ENCODE measurements around the gene SSTR5. TPM values are rescaled to one million over a fixed set of nuclear protein-coding genes. Genes with fewer than 3 reads are reported as not detected.

The SSTR5 gene
- total RNA-seq, 1 experiment from 2014 or later: not detected

GRCh38 chr16:1103636-1103980 is 31.1 kb downstream of the SSTR5 start:
- H3K27ac Mint-ChIP-seq (ENCODE audit: unreplicated experiment): no peak overlapping the region
- intact Hi-C loops (cut with micrococcal nuclease; ENCODE audit: unreplicated experiment): no loop called here
- H3K4me3 Mint-ChIP-seq (ENCODE audit: low read depth, unreplicated experiment): no peak overlapping the region
- H3K36me3 Mint-ChIP-seq (ENCODE audit: insufficient read depth, unreplicated experiment): no peaks in the 10 kb centered on the region
- H3K27me3 Mint-ChIP-seq (ENCODE audit: unreplicated experiment): peaks cover 84% of the 10 kb centered on the region
- BruUV-seq (replicated peaks): no TSS peak
- no peaks in the 10 kb centered on the region for H3K9me3 Mint-ChIP-seq (ENCODE audit: low read depth, unreplicated experiment)
- H3K4me1 Mint-ChIP-seq (ENCODE audit: low read depth, unreplicated experiment): no peaks in the 10 kb centered on the region
- DNase-seq: no peak
- CTCF ChIA-PET: interaction anchor here (1.3 kb wide), 1 partner anchor 56 kb away, joined by 3 read pairs; no protein-coding TSS in a partner anchor
- TF ChIP-seq CTCF (IDR thresholded peaks at IDR 0.05; ENCODE audit: unreplicated experiment): no peak

- no peaks in the 10 kb centered on the region for H3K4me1 Mint-ChIP-seq (ENCODE audit: low read depth, unreplicated experiment)
- peaks cover 84% of the 10 kb centered on the region for H3K27me3 Mint-ChIP-seq (ENCODE audit: unreplicated experiment)
- H3K9me3 Mint-ChIP-seq (ENCODE audit: low read depth, unreplicated experiment): no peaks in the 10 kb centered on the region
- no peaks in the 10 kb centered on the region for H3K36me3 Mint-ChIP-seq (ENCODE audit: insufficient read depth, unreplicated experiment)
- intact Hi-C loops (cut with micrococcal nuclease; ENCODE audit: unreplicated experiment): loop anchor here (2.0 kb wide), 1 partner anchor 87 kb away; no protein-coding TSS in a partner anchor
- H3K27ac Mint-ChIP-seq (ENCODE audit: unreplicated experiment): no peak overlapping the region
- TF ChIP-seq CTCF (IDR thresholded peaks at IDR 0.05; ENCODE audit: unreplicated experiment): peak; percentile 94
- no peak overlapping the region for H3K4me3 Mint-ChIP-seq (ENCODE audit: low read depth, unreplicated experiment)
- CTCF ChIA-PET: interaction anchor here (0.5 to 1.3 kb wide), 4 partner anchors 82 to 315 kb away, joined by 3 to 6 read pairs (median 4); partner anchors contain the start of gene UQCC4
- DNase-seq: peak; percentile 91
- BruUV-seq (replicated peaks): no TSS peak
Observed at GRCh38 chr16:1105888-1106620, 33.5 kb downstream of the SSTR5 start.

GRCh38 chr16:1106659-1107058 is 34.1 kb downstream of the SSTR5 start:
- no peaks in the 10 kb centered on the region for H3K36me3 Mint-ChIP-seq (ENCODE audit: insufficient read depth, unreplicated experiment)
- no peak for TF ChIP-seq CTCF (IDR thresholded peaks at IDR 0.05; ENCODE audit: unreplicated experiment)
- H3K27me3 Mint-ChIP-seq (ENCODE audit: unreplicated experiment): peaks cover 84% of the 10 kb centered on the region
- CTCF ChIA-PET: interaction anchor here (0.8 to 1.3 kb wide), 2 partner anchors 87 kb away, joined by 3 to 6 read pairs; no protein-coding TSS in a partner anchor
- H3K9me3 Mint-ChIP-seq (ENCODE audit: low read depth, unreplicated experiment): no peaks in the 10 kb centered on the region
- no TSS peak for BruUV-seq (replicated peaks)
- no peaks in the 10 kb centered on the region for H3K4me1 Mint-ChIP-seq (ENCODE audit: low read depth, unreplicated experiment)
- intact Hi-C loops (cut with micrococcal nuclease; ENCODE audit: unreplicated experiment): loop anchor here (2.0 kb wide), 1 partner anchor 86 kb away; no protein-coding TSS in a partner anchor
- no peak overlapping the region for H3K27ac Mint-ChIP-seq (ENCODE audit: unreplicated experiment)
- H3K4me3 Mint-ChIP-seq (ENCODE audit: low read depth, unreplicated experiment): no peak overlapping the region
- no peak for DNase-seq

GRCh38 chr16:1107141-1107540 is 34.6 kb downstream of the SSTR5 start:
- Mint-ChIP-seq H3K27ac (ENCODE audit: unreplicated experiment) (no peak overlapping the region), H3K4me1 (ENCODE audit: low read depth, unreplicated experiment) (no peaks in the 10 kb centered on the region), H3K4me3 (ENCODE audit: low read depth, unreplicated experiment) (no peak overlapping the region), H3K36me3 (ENCODE audit: insufficient read depth, unreplicated experiment) (no peaks in the 10 kb centered on the region), H3K27me3 (ENCODE audit: unreplicated experiment) (peaks cover 86% of the 10 kb centered on the region), H3K9me3 (ENCODE audit: low read depth, unreplicated experiment) (no peaks in the 10 kb centered on the region)
- no peak for TF ChIP-seq CTCF (IDR thresholded peaks at IDR 0.05; ENCODE audit: unreplicated experiment)
- no peak for DNase-seq
- no TSS peak for BruUV-seq (replicated peaks)
- intact Hi-C loops (cut with micrococcal nuclease; ENCODE audit: unreplicated experiment): loop anchor here (2.0 kb wide), 1 partner anchor 86 kb away; no protein-coding TSS in a partner anchor
- CTCF ChIA-PET: interaction anchor here (0.8 kb wide), 1 partner anchor 87 kb away, joined by 3 read pairs; no protein-coding TSS in a partner anchor
